NB4 (cell line): ENCODE results near the gene CSF3.

Experiments used
- DNase-seq: peaks from one replicate; pipeline ENCODE4 v3.0.0; 2010; ENCODE audit warnings: low read depth
- H3K4me3 ChIP-seq: one replicate; pipeline ENCODE4 v1.5.1; 2011; ENCODE audit warnings: mild to moderate bottlenecking, low read depth, low read length, moderate library complexity
- CTCF ChIP-seq: IDR thresholded peaks from one replicate; pipeline ENCODE4 v1.5.1; 2012; ENCODE audit warnings: low read depth, low read length
- MYC ChIP-seq: IDR thresholded peaks from 2 replicates; pipeline ENCODE4 v1.6.1; 2011; ENCODE audit warnings: low read depth, low read length
- POLR2A ChIP-seq: IDR thresholded peaks from 2 replicates; pipeline ENCODE4 v1.6.1; 2011; ENCODE audit warnings: mild to moderate bottlenecking; ENCODE audit not compliant: insufficient read length; ENCODE audit errors: extremely low read depth
- TF ChIP-seq, protein P1 (sequence below): IDR thresholded peaks from 2 replicates; pipeline ENCODE4 v1.6.1; 2011; ENCODE audit warnings: low read depth, low read length

Gene CSF3

GRCh38 chr17:40025559-40025958, 10.3 kb downstream of the CSF3 start:
- no peak overlapping the region for H3K4me3 ChIP-seq
- no peak for DNase-seq
- no peak for TF ChIP-seq POLR2A
- TF ChIP-seq, protein P1, sequence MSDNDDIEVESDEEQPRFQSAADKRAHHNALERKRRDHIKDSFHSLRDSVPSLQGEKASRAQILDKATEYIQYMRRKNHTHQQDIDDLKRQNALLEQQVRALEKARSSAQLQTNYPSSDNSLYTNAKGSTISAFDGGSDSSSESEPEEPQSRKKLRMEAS: no peak
- TF ChIP-seq CTCF: no peak
- TF ChIP-seq MYC: no peak

DNA sequence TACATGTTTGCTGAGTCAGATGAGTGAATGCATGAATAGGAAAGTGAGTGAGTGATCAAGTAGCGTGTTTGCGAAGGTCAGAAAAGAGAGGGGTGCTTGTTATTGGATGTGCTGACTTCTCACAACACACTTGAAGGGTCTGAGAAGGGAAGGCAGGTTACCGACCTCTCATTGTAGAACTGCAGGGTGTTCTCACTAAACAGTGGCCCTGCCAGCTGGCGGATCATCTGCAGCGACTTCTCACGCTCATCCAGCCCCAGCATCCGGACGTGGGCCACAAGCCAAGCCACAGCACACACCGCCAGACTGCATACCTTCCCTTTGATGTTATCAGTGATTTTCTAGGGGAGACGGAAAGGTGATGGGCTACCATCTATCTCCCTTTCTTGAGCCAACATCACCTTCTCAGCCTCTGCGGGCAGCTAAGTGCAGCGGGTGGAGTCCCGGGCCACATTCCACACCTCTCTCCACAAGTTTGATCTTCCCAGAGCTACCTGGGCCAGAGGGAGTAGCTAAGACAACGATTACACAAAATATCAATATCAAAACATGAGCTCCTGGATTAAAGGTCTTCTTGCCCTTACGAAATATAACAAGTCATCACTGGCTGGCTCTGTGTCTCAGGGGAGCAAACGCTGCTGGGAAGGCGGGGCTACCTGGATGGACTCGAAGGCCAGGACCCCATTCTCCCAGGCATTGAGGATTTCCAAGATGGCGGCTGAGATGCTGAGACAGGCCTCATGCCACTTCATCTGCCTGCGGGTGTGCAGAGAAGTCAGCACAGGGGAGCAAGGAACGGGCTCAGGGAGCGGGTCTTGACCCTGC, 11.0 kb downstream of the CSF3 start:
- H3K4me3 ChIP-seq: no peak overlapping the region
- TF ChIP-seq CTCF (no peak), POLR2A (no peak), MYC (no peak)
- TF ChIP-seq, protein P1: no peak
- DNase-seq: no peak

GRCh38 chr17:40026816-40027613, 11.8 kb downstream of the CSF3 start:
- TF ChIP-seq, protein P1: no peak
- TF ChIP-seq MYC (no peak), CTCF (peak; percentile 90)
- DNase-seq: peak; percentile 81
- no peak overlapping the region for H3K4me3 ChIP-seq

GRCh38 chr17:40027614-40028012, 12.4 kb downstream of the CSF3 start:
- no peak for DNase-seq
- TF ChIP-seq, protein P1: no peak
- TF ChIP-seq MYC (no peak), CTCF (no peak)
- H3K4me3 ChIP-seq: no peak overlapping the region

DNA sequence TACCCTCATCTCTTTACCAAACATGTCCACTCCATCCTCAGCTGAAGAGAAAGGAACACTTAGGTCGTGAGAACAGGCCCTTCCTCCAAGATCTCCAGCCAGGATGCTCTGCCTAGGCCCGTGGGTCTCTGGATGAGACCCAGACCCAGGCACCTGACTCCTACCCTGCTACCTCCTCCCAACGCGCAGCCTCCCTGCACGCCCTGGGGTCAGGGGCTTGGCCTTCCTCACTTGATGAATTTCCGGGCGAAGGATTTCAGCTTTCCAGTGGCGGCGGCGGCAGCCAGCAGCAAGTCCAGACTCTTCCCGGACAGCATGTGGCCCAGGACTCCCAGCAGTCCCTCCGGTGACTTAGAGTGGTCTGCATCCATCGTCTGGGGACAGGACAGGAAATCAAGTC, 13.4 kb downstream of the CSF3 start:
- no peak overlapping the region for H3K4me3 ChIP-seq
- DNase-seq: no peak
- TF ChIP-seq MYC (no peak), POLR2A (no peak), CTCF (no peak)
- TF ChIP-seq, protein P1: no peak
